ENCODE results near the gene TRAPPC3.

- TF ChIP-seq ZNF384 (IDR thresholded peaks at IDR 0.05), result no peak
- TF ChIP-seq SUZ12 (IDR thresholded peaks at IDR 0.05), result no peak
- TF ChIP-seq TARDBP (IDR thresholded peaks at IDR 0.05), result no peak
- TF ChIP-seq ARNT (IDR thresholded peaks at IDR 0.05), result no peak
- no peak for TF ChIP-seq LEF1 (IDR thresholded peaks at IDR 0.05; ENCODE audit: borderline replicate concordance)
- no peak for TF ChIP-seq FOXK2 (IDR thresholded peaks at IDR 0.05)
- no peak for TF ChIP-seq BHLHE40 (IDR thresholded peaks at IDR 0.05; ENCODE audit: borderline replicate concordance)
- no peak for TF ChIP-seq ELF4 (IDR thresholded peaks at IDR 0.05)
- no peak for TF ChIP-seq NFRKB (IDR thresholded peaks at IDR 0.05)
- TF ChIP-seq SP1 (IDR thresholded peaks at IDR 0.05), result no peak
- TF ChIP-seq FOXA1 (IDR thresholded peaks at IDR 0.05), result no peak
- TF ChIP-seq FOXM1 (IDR thresholded peaks at IDR 0.05; ENCODE audit: borderline replicate concordance), result no peak
- no peak for TF ChIP-seq CTBP1 (IDR thresholded peaks at IDR 0.05; ENCODE audit: borderline replicate concordance)
Measured at GRCh38 chr1:36116901-36117300, 32.4 kb downstream of the TRAPPC3 start.
